Measurements from ENCODE around the gene RYK. TPM values are rescaled to one million over a fixed set of nuclear protein-coding genes. Genes with fewer than 3 reads are reported as not detected.

Gene RYK
- total RNA-seq, 4 donors from 2014 or later, result 20.2 to 91.1 (median 61.6) TPM

DNA sequence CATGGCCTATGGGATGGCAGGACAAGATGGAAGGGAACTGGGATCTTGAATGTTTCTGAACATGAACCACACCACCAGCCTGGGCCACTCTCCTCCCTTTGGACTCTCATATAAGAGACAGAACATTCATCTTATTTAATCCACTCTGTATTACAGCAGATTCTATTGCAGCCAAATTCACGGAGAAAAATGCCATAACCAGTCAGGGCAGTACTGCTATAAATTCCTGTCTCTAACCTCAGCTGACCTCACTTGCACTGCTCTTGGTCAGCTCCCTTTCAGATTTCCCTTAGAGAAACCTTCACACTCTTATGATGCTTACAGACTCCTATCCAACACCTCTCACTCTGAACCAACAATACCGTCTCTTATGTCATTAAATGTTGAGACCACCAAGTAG, 101.4 kb downstream of the RYK start:
- no peaks in the 10 kb centered on the region for H3K36me3 ChIP-seq
- no peaks in the 10 kb centered on the region for H3K4me1 ChIP-seq
- H3K27me3 ChIP-seq, result no peaks in the 10 kb centered on the region
- intact Hi-C loops (cut with DNase I; ENCODE audit: low total_unique reads) (no loop called here), in situ Hi-C loops (cut with MboI; ENCODE audit: low pct_ligation_motif_present in 1 of 4, low pct_unique_long_range_greater_than_20kb in 1 of 4, low sequenced_read_pairs in 3 of 4) (no loop called here)
- WGBS, 2 donors (ENCODE audit: low coverage in 1 of 2), result 73 to 83% methylated on average over 2 of the region's 2 CpGs
- DNase-seq, result no peak
- TF ChIP-seq POLR2AphosphoS5 (IDR thresholded peaks at IDR 0.05) (no peak), POLR2A (IDR thresholded peaks at IDR 0.05) (no peak), EP300 (IDR thresholded peaks at IDR 0.05; ENCODE audit: low read depth) (no peak)
- TF ChIP-seq, protein P1, sequence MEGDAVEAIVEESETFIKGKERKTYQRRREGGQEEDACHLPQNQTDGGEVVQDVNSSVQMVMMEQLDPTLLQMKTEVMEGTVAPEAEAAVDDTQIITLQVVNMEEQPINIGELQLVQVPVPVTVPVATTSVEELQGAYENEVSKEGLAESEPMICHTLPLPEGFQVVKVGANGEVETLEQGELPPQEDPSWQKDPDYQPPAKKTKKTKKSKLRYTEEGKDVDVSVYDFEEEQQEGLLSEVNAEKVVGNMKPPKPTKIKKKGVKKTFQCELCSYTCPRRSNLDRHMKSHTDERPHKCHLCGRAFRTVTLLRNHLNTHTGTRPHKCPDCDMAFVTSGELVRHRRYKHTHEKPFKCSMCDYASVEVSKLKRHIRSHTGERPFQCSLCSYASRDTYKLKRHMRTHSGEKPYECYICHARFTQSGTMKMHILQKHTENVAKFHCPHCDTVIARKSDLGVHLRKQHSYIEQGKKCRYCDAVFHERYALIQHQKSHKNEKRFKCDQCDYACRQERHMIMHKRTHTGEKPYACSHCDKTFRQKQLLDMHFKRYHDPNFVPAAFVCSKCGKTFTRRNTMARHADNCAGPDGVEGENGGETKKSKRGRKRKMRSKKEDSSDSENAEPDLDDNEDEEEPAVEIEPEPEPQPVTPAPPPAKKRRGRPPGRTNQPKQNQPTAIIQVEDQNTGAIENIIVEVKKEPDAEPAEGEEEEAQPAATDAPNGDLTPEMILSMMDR (IDR thresholded peaks at IDR 0.05), result no peak
- no peak overlapping the region for H3K4me3 ChIP-seq
- no peaks in the 10 kb centered on the region for H3K9me3 ChIP-seq
- H3K27ac ChIP-seq, result no peak overlapping the region

DNA sequence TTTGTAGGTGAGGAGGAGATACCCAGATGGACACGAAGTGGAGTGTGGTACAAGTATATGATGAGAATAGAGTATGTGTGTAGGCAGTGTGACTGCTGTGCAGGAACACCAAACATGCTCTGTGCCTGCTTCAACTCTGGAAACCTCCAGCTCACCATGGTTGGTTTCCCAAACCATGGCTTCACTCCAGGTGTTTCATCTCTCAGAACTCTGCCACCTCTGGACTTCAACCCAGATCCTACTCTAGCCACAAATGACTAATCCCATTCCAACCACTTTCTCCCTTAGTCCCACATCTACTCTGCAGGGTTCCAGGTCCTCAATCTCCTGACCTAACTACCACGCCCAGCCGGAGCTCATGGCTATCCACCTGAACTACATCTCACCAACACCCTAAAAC, 102.1 kb downstream of the RYK start:
- intact Hi-C loops (cut with DNase I; ENCODE audit: low total_unique reads) (no loop called here), in situ Hi-C loops (cut with MboI; ENCODE audit: low pct_ligation_motif_present in 1 of 4, low pct_unique_long_range_greater_than_20kb in 1 of 4, low sequenced_read_pairs in 3 of 4) (no loop called here)
- Histone ChIP-seq H3K27me3 (no peaks in the 10 kb centered on the region), H3K9me3 (no peaks in the 10 kb centered on the region), H3K27ac (no peak overlapping the region), H3K36me3 (no peaks in the 10 kb centered on the region), H3K4me1 (no peaks in the 10 kb centered on the region), H3K4me3 (no peak overlapping the region)
- DNase-seq, result no peak
- 96 to 100% methylated on average over 3 of the region's 3 CpGs for WGBS, 2 donors (ENCODE audit: low coverage in 1 of 2)
- no peak for TF ChIP-seq POLR2A (IDR thresholded peaks at IDR 0.05)

DNA sequence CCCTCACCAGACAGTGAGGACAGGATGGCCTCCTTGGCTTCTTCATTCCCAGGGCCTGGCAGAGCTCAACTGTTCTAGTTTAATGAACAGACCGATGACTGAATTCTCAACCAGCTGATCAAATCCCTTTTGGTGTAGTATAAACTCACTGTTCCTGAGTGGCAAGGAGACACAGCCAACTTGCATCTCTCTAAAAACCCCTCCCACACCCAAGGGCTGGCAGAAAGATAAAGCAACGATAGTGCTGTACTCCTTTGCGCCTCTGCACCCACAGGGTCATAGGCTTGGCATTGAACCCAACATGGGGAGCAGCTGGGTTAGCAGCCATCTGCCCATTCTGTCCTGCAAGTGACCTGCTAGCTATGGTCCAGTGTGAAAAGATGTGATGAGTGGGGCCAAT, 103.2 kb downstream of the RYK start:
- TF ChIP-seq EP300 (IDR thresholded peaks at IDR 0.05; ENCODE audit: low read depth) (no peak), POLR2AphosphoS5 (IDR thresholded peaks at IDR 0.05) (no peak), POLR2A (IDR thresholded peaks at IDR 0.05) (no peak)
- TF ChIP-seq, protein P1 (IDR thresholded peaks at IDR 0.05), result no peak
- Histone ChIP-seq H3K4me1 (no peaks in the 10 kb centered on the region), H3K27me3 (no peaks in the 10 kb centered on the region), H3K9me3 (no peaks in the 10 kb centered on the region), H3K4me3 (no peak overlapping the region), H3K27ac (no peak overlapping the region), H3K36me3 (no peaks in the 10 kb centered on the region)
- DNase-seq, result no peak
- intact Hi-C loops (cut with DNase I; ENCODE audit: low total_unique reads), result no loop called here
- 79 to 80% methylated on average over 2 to 3 of the region's 3 CpGs for WGBS, 2 donors (ENCODE audit: low coverage in 1 of 2)
- in situ Hi-C loops (cut with MboI; ENCODE audit: low pct_ligation_motif_present in 1 of 4, low pct_unique_long_range_greater_than_20kb in 1 of 4, low sequenced_read_pairs in 3 of 4), result no loop called here

DNA sequence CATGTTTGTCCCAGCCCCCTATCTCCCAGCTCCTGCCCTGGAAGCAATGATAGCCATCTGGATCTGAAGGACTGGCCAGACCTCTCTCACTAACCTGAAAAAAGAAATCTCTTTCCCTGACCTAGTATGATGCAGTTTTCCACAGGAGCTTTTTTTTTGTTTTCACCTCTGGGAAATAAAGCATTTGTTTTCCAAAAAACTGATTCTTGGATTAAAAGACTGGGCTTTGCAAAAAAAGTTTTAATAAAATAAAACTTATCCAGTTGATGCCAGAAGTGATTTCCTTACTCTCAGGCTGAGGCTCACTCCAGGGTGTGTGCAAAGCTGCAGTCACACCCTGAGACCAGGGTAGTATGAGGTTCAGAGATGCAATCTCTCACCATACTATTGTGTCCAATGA, 104.0 kb downstream of the RYK start:
- no peak for DNase-seq
- Histone ChIP-seq H3K4me1 (no peaks in the 10 kb centered on the region), H3K36me3 (no peaks in the 10 kb centered on the region), H3K27ac (no peak overlapping the region), H3K4me3 (no peak overlapping the region), H3K9me3 (no peaks in the 10 kb centered on the region), H3K27me3 (no peaks in the 10 kb centered on the region)
- intact Hi-C loops (cut with DNase I; ENCODE audit: low total_unique reads) (no loop called here), in situ Hi-C loops (cut with MboI; ENCODE audit: low pct_ligation_motif_present in 1 of 4, low pct_unique_long_range_greater_than_20kb in 1 of 4, low sequenced_read_pairs in 3 of 4) (no loop called here)
- no peak for TF ChIP-seq POLR2AphosphoS5 (IDR thresholded peaks at IDR 0.05)
- TF ChIP-seq POLR2A (IDR thresholded peaks at IDR 0.05), result no peak
- no peak for TF ChIP-seq EP300 (IDR thresholded peaks at IDR 0.05; ENCODE audit: low read depth)
- TF ChIP-seq, protein P1 (IDR thresholded peaks at IDR 0.05), result no peak

- TF ChIP-seq, protein P1 (IDR thresholded peaks at IDR 0.05), result no peak
- TF ChIP-seq POLR2AphosphoS5 (IDR thresholded peaks at IDR 0.05) (no peak), POLR2A (IDR thresholded peaks at IDR 0.05) (no peak), EP300 (IDR thresholded peaks at IDR 0.05; ENCODE audit: low read depth) (no peak)
- Histone ChIP-seq H3K27ac (no peak overlapping the region), H3K4me1 (no peaks in the 10 kb centered on the region), H3K36me3 (no peaks in the 10 kb centered on the region), H3K4me3 (no peak overlapping the region), H3K9me3 (no peaks in the 10 kb centered on the region), H3K27me3 (no peaks in the 10 kb centered on the region)
- intact Hi-C loops (cut with DNase I; ENCODE audit: low total_unique reads) (no loop called here), in situ Hi-C loops (cut with MboI; ENCODE audit: low pct_ligation_motif_present in 1 of 4, low pct_unique_long_range_greater_than_20kb in 1 of 4, low sequenced_read_pairs in 3 of 4) (no loop called here)
- no peak for DNase-seq
- WGBS, 2 donors (ENCODE audit: low coverage in 1 of 2), result 62 to 66% methylated on average over 3 of the region's 3 CpGs
Measured at GRCh38 chr3:134145183-134145582, 105.5 kb downstream of the RYK start.
